Mesenchymal stem cell (in vitro differentiated cells and primary cell): ENCODE results near the gene CLDN22.
"Not testable (repeated sequence)": the region's sequence is repeated elsewhere in the genome, so short reads cannot be mapped to it uniquely, and the experiment has no call there.

Experiments used
- DNase-seq: peaks from one replicate; pipeline ENCODE4 v3.0.0-alpha.2; 2013
- H2AFZ ChIP-seq: one replicate; pipeline ENCODE4 v1.6.1; 2013; ENCODE audit warnings: low read depth, mild to moderate bottlenecking, control low read depth, inconsistent platforms, low read length, moderate library complexity
- H2AK5ac ChIP-seq: 2 replicates; pipeline ENCODE4 v1.6.1; 2013; ENCODE audit warnings: low read length, moderate library complexity, mild to moderate bottlenecking, inconsistent platforms; ENCODE audit not compliant: severe bottlenecking
- H2BK120ac ChIP-seq: one replicate; pipeline ENCODE4 v1.6.1; 2013; ENCODE audit warnings: low read depth, mild to moderate bottlenecking, inconsistent platforms, low read length, moderate library complexity
- H2BK12ac ChIP-seq, 2 experiments: one replicate each; pipeline ENCODE4 v1.6.1; 2013; ENCODE audit warnings: inconsistent platforms in 2 of 2, low read length in 2 of 2, mild to moderate bottlenecking in 2 of 2, moderate library complexity in 2 of 2, control low read depth in 1 of 2
- H2BK15ac ChIP-seq: one replicate; pipeline ENCODE4 v1.6.1; 2013; ENCODE audit warnings: mild to moderate bottlenecking, low read depth, inconsistent platforms; ENCODE audit not compliant: poor library complexity, severe bottlenecking
- H2BK5ac ChIP-seq: 2 replicates; pipeline ENCODE4 v1.6.1; 2013; ENCODE audit warnings: low read depth, mild to moderate bottlenecking, low read length, control low read depth, inconsistent platforms; ENCODE audit not compliant: poor library complexity, severe bottlenecking
- H3K14ac ChIP-seq, 2 experiments: one replicate each; pipeline ENCODE4 v1.6.1; 2013; ENCODE audit warnings: inconsistent platforms in 2 of 2, low read length in 2 of 2, control low read depth in 1 of 2, mild to moderate bottlenecking in 1 of 2, moderate library complexity in 1 of 2
- H3K18ac ChIP-seq, 2 experiments: one replicate each; pipeline ENCODE4 v1.6.1; 2013; ENCODE audit warnings: inconsistent platforms in 2 of 2, low read length in 2 of 2, control low read depth in 1 of 2, low read depth in 1 of 2, mild to moderate bottlenecking in 1 of 2
- H3K23ac ChIP-seq, 2 experiments: one replicate each; pipeline ENCODE4 v1.6.1; 2013; ENCODE audit warnings: inconsistent platforms in 2 of 2, low read length in 2 of 2, mild to moderate bottlenecking in 2 of 2, moderate library complexity in 2 of 2, control low read depth in 1 of 2
- H3K27ac ChIP-seq: 2 replicates; pipeline ENCODE4 v1.5.1; 2013; ENCODE audit warnings: mild to moderate bottlenecking, moderate library complexity, low read length, control low read depth, inconsistent platforms; ENCODE audit not compliant: poor library complexity, severe bottlenecking
- H3K27me3 ChIP-seq, 2 experiments: 2 replicates each; pipeline versions ENCODE4 v1.6.1 to v1.7.0; 2013; ENCODE audit warnings: low read length in 2 of 2, mild to moderate bottlenecking in 2 of 2, moderate library complexity in 2 of 2, control low read depth in 1 of 2, inconsistent platforms in 1 of 2; ENCODE audit not compliant: control insufficient read depth in 1 of 2, insufficient read depth in 1 of 2
- H3K36me3 ChIP-seq, 2 experiments: 2 replicates each; pipeline versions ENCODE4 v1.6.1 to v1.7.0; 2013; ENCODE audit warnings: low read length in 2 of 2, control low read depth in 1 of 2, inconsistent platforms in 1 of 2, low read depth in 1 of 2, mild to moderate bottlenecking in 1 of 2; ENCODE audit not compliant: insufficient read depth in 2 of 2, control insufficient read depth in 1 of 2
- H3K4ac ChIP-seq, 2 experiments: one replicate each; pipeline ENCODE4 v1.6.1; 2013; ENCODE audit warnings: inconsistent platforms in 2 of 2, low read length in 2 of 2, mild to moderate bottlenecking in 2 of 2, moderate library complexity in 2 of 2, control low read depth in 1 of 2, low read depth in 1 of 2
- H3K4me1 ChIP-seq: 2 replicates; pipeline ENCODE4 v1.6.1; 2013; ENCODE audit warnings: low read depth, low read length, control low read depth; ENCODE audit not compliant: control insufficient read depth, insufficient read depth
- H3K4me2 ChIP-seq: 2 replicates; pipeline ENCODE4 v1.6.1; 2013; ENCODE audit warnings: low read length, mild to moderate bottlenecking, inconsistent platforms; ENCODE audit not compliant: poor library complexity, severe bottlenecking
- H3K4me3 ChIP-seq, 2 experiments: 2 replicates each; pipeline versions ENCODE4 v1.5.1 to v1.7.0; 2013; ENCODE audit warnings: low read length in 2 of 2, mild to moderate bottlenecking in 2 of 2, control low read depth in 1 of 2, low read depth in 1 of 2; ENCODE audit not compliant: insufficient read depth in 1 of 2
- H3K79me1 ChIP-seq: replicated peaks from 2 replicates; pipeline ENCODE4 v1.6.1; 2013; ENCODE audit warnings: mild to moderate bottlenecking, control low read depth, low read length, inconsistent platforms; ENCODE audit not compliant: poor library complexity, severe bottlenecking
- H3K9ac ChIP-seq: 2 replicates; pipeline ENCODE4 v1.7.0; 2013; ENCODE audit warnings: mild to moderate bottlenecking, low read length, moderate library complexity
- H3K9me3 ChIP-seq: 2 replicates; pipeline ENCODE4 v1.7.0; 2013; ENCODE audit warnings: mild to moderate bottlenecking, low read length; ENCODE audit not compliant: control insufficient read depth
- H4K8ac ChIP-seq: one replicate; pipeline ENCODE4 v1.6.1; 2013; ENCODE audit warnings: inconsistent platforms, mild to moderate bottlenecking, low read length, moderate library complexity
- H4K91ac ChIP-seq: one replicate; pipeline ENCODE4 v1.6.1; 2013; ENCODE audit warnings: mild to moderate bottlenecking, low read length, inconsistent platforms
- WGBS: methylation state at CpG from one replicate; pipeline ENCODE4 v1.1.7; 2013; ENCODE audit warnings: mixed read lengths; 5-methylcytosine and 5-hydroxymethylcytosine counted together

Gene CLDN22

DNA sequence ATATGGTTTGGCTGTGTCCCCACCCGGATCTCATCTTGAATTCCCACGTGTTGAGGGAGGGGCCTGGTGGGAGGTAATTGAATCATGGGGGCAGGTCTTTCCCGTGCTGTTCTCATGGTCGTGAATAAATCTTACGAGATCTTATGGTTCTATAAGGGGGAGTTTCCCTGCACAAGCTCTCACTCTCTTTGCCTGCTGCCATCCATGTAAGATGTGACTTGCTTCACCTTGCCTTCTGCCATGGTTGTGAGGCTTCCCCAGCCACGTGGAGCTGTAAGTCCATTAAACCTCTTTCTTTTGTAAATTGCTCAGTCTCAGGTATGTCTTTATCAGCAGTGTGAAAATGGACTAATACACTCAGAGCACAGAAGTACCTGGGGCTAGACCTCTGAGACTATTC is 6.3 kb upstream of the CLDN22 start:
- DNase-seq, H4K91ac ChIP-seq, H3K27me3 ChIP-seq, H2BK15ac ChIP-seq, H3K27ac ChIP-seq, H3K14ac ChIP-seq, H3K79me1 ChIP-seq, H2AFZ ChIP-seq, H3K4me2 ChIP-seq, H3K9ac ChIP-seq, H3K18ac ChIP-seq, H2BK5ac ChIP-seq, H2AK5ac ChIP-seq, H3K4me1 ChIP-seq, H2BK120ac ChIP-seq, H3K9me3 ChIP-seq, H2BK12ac ChIP-seq, H3K4me3 ChIP-seq, H3K23ac ChIP-seq, H4K8ac ChIP-seq, H3K4ac ChIP-seq: not testable (repeated sequence)
- 99% methylated on average over 6 of the region's 6 CpGs for WGBS
- H3K36me3 ChIP-seq = peaks cover 2 to 16% of the 10 kb centered on the region in 2 experiments

DNA sequence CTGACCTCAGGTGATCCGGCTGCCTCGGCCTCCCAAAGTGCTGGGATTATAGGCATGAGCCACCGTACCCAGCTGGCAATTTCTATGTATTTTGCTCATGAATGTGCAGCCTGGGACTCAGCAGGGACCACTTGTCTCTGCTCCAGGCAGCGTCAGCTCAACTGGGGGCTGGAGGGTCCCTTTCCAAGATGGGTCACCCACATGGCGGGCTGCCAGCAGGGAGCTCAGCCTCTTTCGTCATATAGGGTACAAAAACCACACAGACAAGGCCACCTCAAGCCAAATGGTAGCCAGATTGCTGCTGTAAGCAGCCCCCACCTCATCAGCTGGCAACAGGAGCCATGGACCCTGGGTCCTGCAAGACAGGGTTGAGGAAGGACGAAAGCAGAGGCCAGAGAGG is 4.5 kb upstream of the CLDN22 start:
- H3K18ac ChIP-seq = no peak overlapping the region
- no peak overlapping the region for H3K14ac ChIP-seq
- no peak overlapping the region for H2AFZ ChIP-seq
- H3K27me3 ChIP-seq = no peaks in the 10 kb centered on the region
- H2BK12ac ChIP-seq = no peak overlapping the region
- no peak overlapping the region for H4K91ac ChIP-seq
- H3K9ac ChIP-seq = no peak overlapping the region
- DNase-seq = no peak
- peaks cover 3% of the 10 kb centered on the region for H3K4me1 ChIP-seq
- H4K8ac ChIP-seq = no peak overlapping the region
- no peak overlapping the region for H2AK5ac ChIP-seq
- no peak overlapping the region for H3K4me2 ChIP-seq
- no peak overlapping the region for H3K23ac ChIP-seq
- H3K9me3 ChIP-seq = peaks cover 5% of the 10 kb centered on the region
- H3K79me1 ChIP-seq = no peaks in the 10 kb centered on the region
- peaks cover 6 to 16% of the 10 kb centered on the region in 2 experiments for H3K36me3 ChIP-seq
- no peak overlapping the region for H3K4me3 ChIP-seq
- no peak overlapping the region for H2BK5ac ChIP-seq
- WGBS = 95% methylated on average over 6 of the region's 7 CpGs
- H2BK15ac ChIP-seq = no peak overlapping the region
- no peak overlapping the region for H2BK120ac ChIP-seq
- no peak overlapping the region for H3K27ac ChIP-seq
- H3K4ac ChIP-seq = no peak overlapping the region

DNA sequence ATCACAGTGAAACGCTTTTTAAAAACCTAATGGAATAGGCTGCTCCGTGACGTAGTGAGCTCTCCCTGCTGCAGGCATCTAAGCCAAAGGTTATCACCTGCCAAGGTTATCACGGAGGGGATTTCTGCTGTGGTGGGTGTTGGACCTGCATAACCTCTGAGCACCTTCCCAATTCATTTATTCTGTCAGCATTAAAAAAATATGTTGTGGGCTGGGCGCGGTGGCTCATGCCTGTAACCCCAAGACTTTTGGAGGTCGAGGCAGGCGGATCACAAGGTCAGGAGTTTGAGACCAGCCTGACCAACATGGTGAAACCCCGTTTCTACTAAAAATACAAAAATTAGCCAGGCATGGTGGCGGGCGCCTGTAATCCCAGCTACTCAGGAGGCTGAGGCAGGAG is 4.0 kb upstream of the CLDN22 start:
- H2BK5ac ChIP-seq, H3K27ac ChIP-seq, H2AFZ ChIP-seq, H2BK120ac ChIP-seq, H3K9ac ChIP-seq, H4K91ac ChIP-seq, H3K14ac ChIP-seq, H3K4ac ChIP-seq, H3K4me3 ChIP-seq, H3K18ac ChIP-seq, H2BK12ac ChIP-seq, H3K27me3 ChIP-seq, H3K4me2 ChIP-seq, H4K8ac ChIP-seq, H3K23ac ChIP-seq, H3K9me3 ChIP-seq, H2BK15ac ChIP-seq, H2AK5ac ChIP-seq, DNase-seq, H3K4me1 ChIP-seq, H3K79me1 ChIP-seq: not testable (repeated sequence)
- WGBS = 98% methylated on average over 10 of the region's 11 CpGs
- H3K36me3 ChIP-seq = peaks cover 8 to 20% of the 10 kb centered on the region in 2 experiments

DNA sequence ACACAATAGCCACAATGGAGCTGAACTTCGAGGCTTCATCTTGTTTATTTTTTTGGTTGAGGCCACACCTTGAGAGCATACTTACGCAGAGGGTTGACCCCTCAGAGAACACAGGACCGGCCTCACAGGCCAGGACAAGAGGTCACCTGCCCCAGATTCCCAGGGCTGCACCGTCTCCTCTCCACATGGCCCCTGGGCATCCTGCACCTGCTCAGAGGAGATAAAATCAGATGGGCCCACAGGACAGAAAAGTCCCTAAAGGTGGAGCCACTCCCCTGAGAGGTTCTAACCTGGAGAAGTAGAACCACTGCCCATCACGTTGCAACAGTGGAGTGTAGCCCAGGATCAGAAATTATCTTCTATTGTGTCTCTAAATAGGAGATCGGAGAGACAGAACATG is 3.2 kb upstream of the CLDN22 start:
- Histone ChIP-seq H3K18ac (no peak overlapping the region), H3K23ac (no peak overlapping the region), H2AK5ac (no peak overlapping the region), H2AFZ (no peak overlapping the region), H3K9me3 (no peaks in the 10 kb centered on the region), H3K9ac (no peak overlapping the region), H3K4me3 (no peak overlapping the region), H3K4me1 (peaks cover 1% of the 10 kb centered on the region), H3K36me3 (peaks cover 13 to 24% of the 10 kb centered on the region in 2 experiments), H3K79me1 (peaks cover 2% of the 10 kb centered on the region), H3K14ac (no peak overlapping the region), H4K91ac (no peak overlapping the region), H2BK5ac (no peak overlapping the region), H3K27ac (no peak overlapping the region), H3K4ac (no peak overlapping the region), H4K8ac (no peak overlapping the region), H2BK120ac (no peak overlapping the region), H2BK12ac (no peak overlapping the region), H3K4me2 (no peak overlapping the region), H3K27me3 (no peaks in the 10 kb centered on the region), H2BK15ac (no peak overlapping the region)
- 93% methylated on average over 6 of the region's 6 CpGs for WGBS
- no peak for DNase-seq
